Measurements from ENCODE around the gene RBMS1.

The RBMS1 gene

GRCh38 chr2:160467086-160467485, 26.5 kb downstream of the RBMS1 start:
- TF ChIP-seq FOXP2 (optimal IDR thresholded peaks at IDR 0.05; ENCODE audit: borderline replicate concordance, extremely low read depth, extremely low read length, insufficient read depth), result no peak
- TF ChIP-seq POLR2AphosphoS5 (IDR thresholded peaks at IDR 0.05; ENCODE audit: low read depth, low read length), result no peak
- TF ChIP-seq SIN3A (IDR thresholded peaks at IDR 0.05; ENCODE audit: borderline replicate concordance, insufficient read depth, low read length), result no peak
- TF ChIP-seq REST (IDR thresholded peaks at IDR 0.05; ENCODE audit: insufficient read depth in 1 of 2, low read depth in 2 of 2, low read length in 2 of 2), result no peak
- no peak for TF ChIP-seq TAF1 (IDR thresholded peaks at IDR 0.05; ENCODE audit: borderline replicate concordance, insufficient read depth, low read length)

- TF ChIP-seq REST (IDR thresholded peaks at IDR 0.05; ENCODE audit: insufficient read depth in 1 of 2, low read depth in 2 of 2, low read length in 2 of 2), result no peak
- no peak for TF ChIP-seq TAF1 (IDR thresholded peaks at IDR 0.05; ENCODE audit: borderline replicate concordance, insufficient read depth, low read length)
- TF ChIP-seq SIN3A (IDR thresholded peaks at IDR 0.05; ENCODE audit: borderline replicate concordance, insufficient read depth, low read length), result no peak
- no peak for TF ChIP-seq POLR2AphosphoS5 (IDR thresholded peaks at IDR 0.05; ENCODE audit: low read depth, low read length)
- TF ChIP-seq FOXP2 (optimal IDR thresholded peaks at IDR 0.05; ENCODE audit: borderline replicate concordance, extremely low read depth, extremely low read length, insufficient read depth), result no peak
Observed at GRCh38 chr2:160465406-160465805, 28.2 kb downstream of the RBMS1 start.

GRCh38 chr2:160465002-160465401, 28.6 kb downstream of the RBMS1 start:
- TF ChIP-seq SIN3A (IDR thresholded peaks at IDR 0.05; ENCODE audit: borderline replicate concordance, insufficient read depth, low read length) (no peak), FOXP2 (optimal IDR thresholded peaks at IDR 0.05; ENCODE audit: borderline replicate concordance, extremely low read depth, extremely low read length, insufficient read depth) (no peak), TAF1 (IDR thresholded peaks at IDR 0.05; ENCODE audit: borderline replicate concordance, insufficient read depth, low read length) (no peak), REST (IDR thresholded peaks at IDR 0.05; ENCODE audit: insufficient read depth in 1 of 2, low read depth in 2 of 2, low read length in 2 of 2) (no peak), POLR2AphosphoS5 (IDR thresholded peaks at IDR 0.05; ENCODE audit: low read depth, low read length) (no peak)

GRCh38 chr2:160464017-160464416, 29.6 kb downstream of the RBMS1 start:
- no peak for TF ChIP-seq TAF1 (IDR thresholded peaks at IDR 0.05; ENCODE audit: borderline replicate concordance, insufficient read depth, low read length)

GRCh38 chr2:160463245-160463644, 30.4 kb downstream of the RBMS1 start:
- no peak for TF ChIP-seq REST (IDR thresholded peaks at IDR 0.05; ENCODE audit: insufficient read depth in 1 of 2, low read depth in 2 of 2, low read length in 2 of 2)
- no peak for TF ChIP-seq POLR2AphosphoS5 (IDR thresholded peaks at IDR 0.05; ENCODE audit: low read depth, low read length)
- no peak for TF ChIP-seq SIN3A (IDR thresholded peaks at IDR 0.05; ENCODE audit: borderline replicate concordance, insufficient read depth, low read length)
- TF ChIP-seq FOXP2 (optimal IDR thresholded peaks at IDR 0.05; ENCODE audit: borderline replicate concordance, extremely low read depth, extremely low read length, insufficient read depth), result no peak
